ENCODE measurements around the gene NOXO1.

The NOXO1 gene

DNA sequence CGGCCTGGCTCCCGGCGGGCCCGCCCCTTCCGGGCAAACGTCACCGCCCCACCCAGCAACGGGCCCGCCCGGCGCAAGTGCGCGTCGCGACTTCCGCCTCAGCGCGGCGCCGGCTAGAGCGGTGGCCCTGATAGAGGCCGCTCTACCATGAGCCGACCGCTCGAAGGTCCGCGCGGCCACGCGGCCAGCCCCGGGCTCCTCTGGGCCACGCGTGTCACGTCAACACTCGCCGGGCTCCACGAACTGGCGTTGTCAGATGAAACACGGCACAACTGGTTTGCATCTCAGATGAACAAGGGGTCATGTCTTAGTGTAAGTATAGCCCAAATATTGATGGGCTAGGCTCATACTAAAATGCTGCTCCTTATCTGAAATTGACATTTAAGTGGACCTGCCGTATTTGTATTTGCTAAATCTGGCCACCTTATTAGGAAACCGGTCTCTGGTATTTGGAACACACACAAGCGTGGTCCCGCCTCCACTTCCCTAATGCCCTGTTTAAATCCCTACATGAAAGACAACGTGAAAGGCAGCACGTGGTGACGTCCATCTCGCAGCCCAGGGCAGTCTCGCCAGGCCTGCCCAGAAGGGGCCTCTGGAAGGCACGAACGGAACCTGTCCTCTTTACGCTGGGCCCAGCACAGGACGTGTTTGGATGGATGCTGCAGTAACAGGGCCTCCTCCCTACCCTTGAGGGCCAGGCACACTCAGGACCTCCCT is 28.7 kb upstream of the NOXO1 start, which contains the start of gene ZNF598:
ZNF598 (minus strand) TSS at position 31 of the 720 bp plus-strand sequence.
- peak; percentile 56 to 88 (median 70) for DNase-seq

DNA sequence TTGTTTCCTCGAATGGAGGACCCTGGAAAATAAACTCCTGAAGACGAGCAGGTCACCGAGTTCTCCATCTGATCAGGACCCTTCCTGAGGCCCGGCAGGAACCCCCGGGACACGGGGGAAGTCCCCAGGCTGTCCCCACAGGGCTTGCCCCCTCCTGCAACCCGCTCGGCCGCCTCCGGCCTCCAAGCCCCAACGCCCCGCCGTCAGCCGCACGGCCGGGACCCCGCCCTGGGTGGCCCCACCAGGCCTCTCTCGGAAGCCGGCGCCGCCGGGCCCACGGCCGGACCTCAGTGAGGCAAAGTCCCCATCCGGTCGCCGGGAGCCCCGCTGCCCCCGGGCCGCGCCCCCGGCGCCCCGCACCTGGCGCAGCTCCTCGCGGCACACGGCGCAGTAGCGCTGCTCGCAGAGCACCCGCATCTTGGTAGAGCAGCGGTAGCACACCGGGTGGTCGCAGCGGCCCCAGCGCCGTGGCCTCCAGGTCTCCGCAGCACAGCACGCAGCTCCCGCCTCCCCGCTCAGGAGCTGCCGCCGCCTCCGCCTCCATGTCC is 28.0 kb upstream of the NOXO1 start:
- peak in 1 of 5 experiments; percentile 52 for DNase-seq

DNA sequence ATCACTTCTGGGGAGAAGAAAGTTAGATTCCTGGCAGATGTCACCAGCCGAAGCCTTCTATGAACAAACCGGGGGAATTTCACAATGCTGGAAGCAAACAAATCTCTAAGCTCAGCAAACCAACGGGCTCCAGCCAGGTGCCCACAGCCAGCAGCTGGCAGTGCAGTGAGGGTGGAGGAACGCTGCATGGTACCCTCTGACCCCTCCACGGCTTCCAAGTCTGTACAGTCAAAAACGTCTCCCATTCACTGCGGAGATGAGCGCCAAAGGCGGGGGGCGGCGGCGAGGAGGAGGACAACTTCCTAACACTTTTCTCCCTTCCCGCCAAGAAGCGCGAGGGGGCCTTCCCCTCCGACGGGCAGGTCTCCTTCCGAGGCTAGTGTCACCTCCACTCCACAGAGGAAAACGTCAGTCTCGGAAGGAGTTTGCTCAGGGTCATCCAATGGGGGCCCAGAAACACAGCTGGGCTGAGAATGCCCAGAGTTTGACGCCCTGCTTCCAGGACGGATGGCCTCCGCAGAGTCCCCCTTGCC is 27.4 kb upstream of the NOXO1 start:
- DNase-seq = peak in 2 of 5 experiments; percentile 28 to 43

DNA sequence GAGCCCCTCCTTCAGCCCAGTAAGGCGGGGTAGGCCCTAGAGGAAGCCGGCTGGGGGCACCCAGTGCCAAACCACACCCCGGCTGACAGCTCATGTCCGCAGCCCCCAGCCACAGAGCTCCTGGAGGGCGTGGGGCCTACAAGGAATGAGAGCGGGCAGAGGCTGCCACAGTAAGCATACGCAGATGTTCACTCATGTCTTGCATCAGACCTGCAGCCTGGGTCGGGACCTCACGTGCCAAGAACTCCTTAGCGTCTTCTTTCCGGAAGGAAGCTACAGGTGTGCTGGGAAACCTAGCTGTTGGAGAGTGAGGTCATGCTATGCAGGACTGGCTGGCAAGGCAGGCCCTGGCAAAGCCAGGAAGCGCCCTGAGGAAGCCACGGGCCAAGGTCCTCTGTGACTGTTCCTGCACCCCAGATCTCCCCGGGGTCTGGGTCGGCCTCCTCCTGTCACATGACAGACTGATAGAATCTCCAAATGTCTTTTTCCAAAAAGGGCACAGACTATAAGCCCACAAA is 26.8 kb upstream of the NOXO1 start:
- peak in 2 of 5 experiments; percentile 26 to 49 for DNase-seq

DNA sequence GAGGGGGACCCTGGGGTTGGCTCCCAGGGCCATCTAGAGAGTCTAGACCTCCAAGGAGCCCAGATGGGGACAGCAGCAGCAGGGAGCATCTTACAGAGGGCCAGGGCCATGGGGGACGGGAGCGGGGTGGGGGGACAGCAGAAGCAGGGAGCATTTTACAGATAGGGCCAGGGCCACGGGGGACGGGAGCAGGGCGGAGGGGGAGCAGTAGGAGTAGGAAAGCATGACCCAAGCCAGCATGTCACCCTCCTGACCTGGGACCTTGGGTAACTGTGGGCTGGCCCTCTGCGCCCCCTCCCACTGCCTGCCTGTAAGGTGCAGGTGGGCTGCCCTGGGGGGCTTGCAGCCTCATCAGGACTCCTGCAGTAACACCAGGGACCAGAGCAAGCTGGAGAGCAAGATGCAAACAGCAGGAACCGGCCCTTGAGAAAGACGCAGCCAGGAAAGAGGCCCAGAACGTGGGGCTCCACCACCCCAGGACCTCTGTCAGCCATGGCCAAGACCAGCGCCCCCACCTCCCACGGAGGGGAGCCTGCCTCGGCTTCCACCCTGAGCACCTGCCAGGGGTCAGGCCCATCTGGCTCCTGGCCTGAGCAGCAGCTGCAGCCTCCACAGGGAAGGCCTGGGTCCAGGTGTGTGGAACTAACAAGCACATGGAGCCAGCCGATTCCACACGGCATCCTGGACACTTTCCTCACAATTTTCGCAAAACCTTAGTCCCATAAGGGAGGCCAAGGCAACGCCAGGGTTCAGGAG is 26.0 kb upstream of the NOXO1 start:
- DNase-seq = no peak

DNA sequence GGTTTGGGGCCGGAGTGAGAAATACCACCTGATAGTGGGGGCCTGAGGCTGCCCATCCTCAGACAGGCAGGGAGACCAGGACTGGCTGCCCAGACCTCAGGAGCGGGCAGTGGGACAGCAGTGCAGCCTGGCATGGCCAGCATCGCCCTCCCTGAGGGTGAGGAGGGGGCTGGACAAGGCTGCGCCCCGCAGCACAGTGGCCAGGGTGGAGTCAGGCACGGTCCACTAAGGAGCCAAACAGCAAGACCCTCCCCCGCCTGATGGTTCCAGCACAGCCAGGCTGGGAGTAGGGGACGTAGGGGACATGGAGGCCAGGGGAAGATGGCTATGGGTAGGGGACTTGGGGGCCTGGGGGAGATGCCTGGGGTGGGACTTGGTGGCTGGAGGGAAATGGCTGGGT is 25.0 kb upstream of the NOXO1 start:
- DNase-seq = no peak

DNA sequence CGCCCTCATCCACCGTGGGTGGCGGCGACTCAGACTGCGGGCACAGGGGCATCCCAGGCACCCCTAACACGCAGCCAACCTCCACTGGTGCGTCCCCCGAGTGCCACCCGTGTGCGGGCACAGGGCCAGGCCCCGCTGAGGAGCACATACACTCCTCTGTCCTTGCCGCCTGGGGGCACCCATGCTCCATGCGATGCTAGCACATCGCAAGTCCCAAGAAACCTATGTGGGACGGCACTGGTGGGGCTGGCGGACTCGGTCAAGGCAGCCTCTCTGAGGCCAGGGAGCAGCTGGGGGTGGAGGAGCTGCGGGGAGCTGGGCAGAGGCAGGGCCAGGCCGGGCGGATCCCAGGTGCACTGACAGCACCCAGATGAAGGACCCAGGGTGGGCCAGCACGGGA is 24.4 kb upstream of the NOXO1 start:
- DNase-seq = no peak

DNA sequence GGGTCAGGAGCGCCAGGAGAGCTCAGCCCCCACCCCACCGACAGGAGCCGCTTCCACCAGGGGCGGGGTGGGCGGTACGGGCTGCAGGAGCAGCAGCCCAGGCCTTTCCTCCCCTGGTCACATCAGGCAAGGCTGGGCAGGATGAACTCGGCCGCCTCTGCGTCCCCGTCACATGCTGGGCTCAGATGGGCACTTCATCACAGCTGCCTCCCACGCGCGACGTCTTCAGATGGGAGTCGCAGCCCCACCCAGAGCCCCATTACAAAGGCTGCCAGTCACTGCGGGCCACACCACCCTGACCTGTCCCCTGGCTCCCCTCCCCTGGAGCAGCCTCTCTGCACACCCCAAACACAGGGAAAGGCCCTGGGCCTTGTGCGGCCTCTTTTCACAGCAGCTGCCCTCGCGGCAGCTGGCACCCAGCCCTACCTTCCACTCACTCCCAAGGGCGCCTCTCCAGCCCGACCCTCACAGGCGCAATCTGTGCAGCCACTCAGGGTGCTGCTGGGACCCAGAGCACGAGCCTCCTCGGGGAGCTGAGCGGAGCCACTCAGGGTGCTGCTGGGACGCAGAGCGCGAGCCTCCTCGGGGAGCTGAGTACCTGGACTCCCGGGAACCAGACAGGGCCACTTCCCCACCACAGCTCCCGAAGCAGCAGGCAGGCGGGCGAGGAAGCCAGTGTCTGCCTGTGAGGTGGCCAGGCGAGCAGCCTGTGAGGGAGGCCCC is 23.7 kb upstream of the NOXO1 start:
- no peak for DNase-seq

DNA sequence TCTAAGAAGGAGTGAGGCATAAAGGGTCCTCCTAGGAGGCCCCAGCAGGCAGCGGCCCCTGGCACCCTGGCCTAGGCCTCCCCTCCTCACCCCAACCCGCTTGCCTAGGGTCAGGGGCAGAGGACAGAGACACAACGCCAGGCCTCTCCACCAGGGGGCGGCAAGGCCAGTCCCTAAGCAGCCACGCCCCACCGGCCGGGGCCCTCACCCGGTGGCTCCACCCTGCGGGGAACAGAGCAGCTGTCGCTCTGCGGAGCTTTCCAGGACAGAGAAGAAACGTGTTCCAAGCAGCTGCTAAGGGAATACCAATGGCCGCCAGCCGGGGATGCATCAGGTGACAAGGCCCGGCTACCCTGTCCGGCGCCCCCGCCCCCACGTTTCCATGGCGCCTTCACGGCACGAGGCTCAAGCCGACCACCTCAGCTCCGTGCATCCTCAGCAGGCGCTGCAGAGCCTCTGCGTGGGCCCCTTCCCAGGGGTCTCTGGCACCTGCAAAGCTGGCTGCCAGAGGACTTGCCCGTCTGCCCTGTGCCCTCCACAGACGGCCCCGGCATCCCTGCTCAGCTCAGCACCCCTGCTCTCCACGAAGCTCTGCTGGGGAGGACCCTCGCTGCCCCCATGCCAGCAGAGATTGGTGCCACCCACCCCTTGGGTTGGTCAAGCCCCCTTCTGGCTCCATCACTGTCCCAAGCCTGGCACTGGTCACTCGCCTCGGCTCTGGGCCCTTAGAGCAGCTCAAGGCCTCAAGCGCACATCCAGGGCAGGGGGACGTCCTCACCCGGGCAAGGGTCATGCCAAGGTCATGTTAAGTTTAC is 22.8 kb upstream of the NOXO1 start:
- DNase-seq = peak; percentile 59 to 83 (median 79)

DNA sequence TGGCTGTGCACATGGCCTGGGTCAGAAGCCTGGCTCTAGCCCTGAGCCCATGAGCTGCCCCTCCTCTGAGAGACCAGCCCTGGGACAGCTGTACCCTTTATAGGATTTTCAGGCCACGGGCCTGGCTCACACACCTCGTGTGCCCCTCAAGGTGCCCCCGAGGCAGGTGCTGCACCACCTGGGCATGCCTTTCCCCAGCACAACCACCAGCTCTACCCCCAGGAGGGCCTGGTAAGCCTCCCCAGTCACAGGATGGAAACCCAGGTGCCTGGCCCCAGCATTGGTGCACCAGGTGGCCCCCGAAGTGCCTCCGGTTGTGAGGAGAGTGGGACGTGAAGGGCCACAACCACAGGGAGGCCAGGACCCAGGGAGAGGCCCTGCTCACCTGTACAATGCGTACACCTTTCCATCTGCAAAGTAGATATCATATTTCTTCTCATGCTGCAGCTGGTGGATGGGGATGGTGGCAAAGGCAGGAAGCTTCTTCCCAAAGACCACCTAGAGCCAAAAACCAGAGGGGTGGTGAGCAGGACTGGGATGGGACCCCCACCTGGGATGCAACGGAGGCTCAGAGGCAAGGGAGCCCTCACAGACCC is 22.1 kb upstream of the NOXO1 start:
- DNase-seq = no peak

DNA sequence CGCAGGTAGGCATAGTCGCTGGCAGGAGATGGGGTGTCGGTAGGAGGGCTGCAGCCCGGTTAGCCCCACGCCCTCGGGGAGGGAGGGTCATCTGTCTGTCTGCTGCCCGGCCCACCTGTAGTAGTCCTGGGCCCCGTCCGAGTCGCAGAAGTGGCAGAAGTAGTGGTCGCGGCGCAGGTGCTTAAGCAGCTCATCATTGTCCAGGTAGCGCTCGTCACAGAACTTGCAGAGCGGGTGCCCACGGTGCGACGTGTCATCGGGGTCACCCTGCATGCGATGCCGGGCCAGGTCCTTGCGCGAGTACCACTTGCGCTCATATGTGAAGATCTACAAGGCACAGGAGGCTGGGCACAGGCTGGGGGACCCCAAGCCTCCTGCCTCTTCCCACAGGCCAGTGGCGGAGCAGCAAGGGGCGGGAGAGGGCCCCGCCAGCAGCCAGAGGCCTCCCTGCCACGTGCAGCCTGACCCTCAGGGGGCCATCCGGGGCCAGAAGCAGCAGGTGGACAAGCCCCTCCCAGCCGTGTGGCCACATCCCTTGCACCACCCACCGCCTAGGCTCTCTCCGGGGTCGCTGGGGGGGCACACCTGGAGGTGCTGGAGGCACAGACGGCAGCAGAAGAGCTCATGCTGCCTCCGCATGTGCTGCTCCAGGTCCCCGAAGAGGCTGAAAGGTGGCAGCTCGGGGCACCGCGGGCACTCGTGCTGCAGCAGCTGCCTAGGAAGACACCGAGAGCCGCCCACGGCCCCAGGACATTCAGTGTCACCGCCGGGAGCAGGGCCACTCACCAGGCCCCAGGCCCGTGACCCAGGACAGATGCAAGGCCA is 21.3 kb upstream of the NOXO1 start:
- DNase-seq = no peak

DNA sequence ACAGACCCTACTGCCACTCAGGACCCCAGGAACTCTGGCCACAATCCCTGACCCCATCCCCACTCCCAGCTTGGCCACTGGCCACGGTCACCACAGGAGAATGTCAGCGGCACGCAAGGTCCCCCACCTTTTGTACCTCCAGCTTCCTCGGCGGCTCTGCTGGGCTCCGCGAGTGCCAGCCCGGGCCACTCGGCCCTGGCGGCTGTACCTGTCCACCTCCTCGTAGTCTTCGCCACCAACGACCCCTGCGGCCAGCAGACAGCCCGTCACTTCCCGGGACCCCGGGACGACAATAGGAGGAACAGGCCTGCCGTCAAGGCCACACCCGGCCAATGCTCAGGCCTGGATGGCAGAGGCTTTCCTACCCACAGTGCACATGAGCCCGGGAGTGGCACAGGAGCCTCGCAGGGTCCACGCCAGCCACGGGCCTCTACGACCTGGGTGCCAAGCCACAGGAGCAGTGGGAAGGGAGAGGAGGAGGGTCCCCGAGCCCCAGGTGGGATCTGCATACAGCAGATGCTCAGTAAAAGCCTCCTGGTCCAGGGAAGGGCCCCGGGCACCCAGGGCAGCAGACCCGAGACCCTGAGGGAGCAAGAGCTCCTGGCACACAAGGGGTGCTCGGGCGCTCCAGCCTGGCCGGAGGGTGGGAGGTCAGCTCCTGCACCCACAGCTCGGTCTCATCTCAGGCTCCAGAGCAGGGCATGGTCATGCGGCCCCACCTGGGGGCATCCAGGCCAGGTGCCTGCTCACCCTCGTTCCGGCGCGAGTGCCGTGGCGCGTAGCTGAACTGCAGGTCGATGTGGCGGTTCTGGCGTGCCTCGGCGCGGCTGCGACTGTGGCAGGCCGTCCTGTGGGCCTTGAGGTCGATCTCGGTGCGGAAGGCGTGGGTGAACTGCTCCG is 20.4 kb upstream of the NOXO1 start:
- no peak for DNase-seq

DNA sequence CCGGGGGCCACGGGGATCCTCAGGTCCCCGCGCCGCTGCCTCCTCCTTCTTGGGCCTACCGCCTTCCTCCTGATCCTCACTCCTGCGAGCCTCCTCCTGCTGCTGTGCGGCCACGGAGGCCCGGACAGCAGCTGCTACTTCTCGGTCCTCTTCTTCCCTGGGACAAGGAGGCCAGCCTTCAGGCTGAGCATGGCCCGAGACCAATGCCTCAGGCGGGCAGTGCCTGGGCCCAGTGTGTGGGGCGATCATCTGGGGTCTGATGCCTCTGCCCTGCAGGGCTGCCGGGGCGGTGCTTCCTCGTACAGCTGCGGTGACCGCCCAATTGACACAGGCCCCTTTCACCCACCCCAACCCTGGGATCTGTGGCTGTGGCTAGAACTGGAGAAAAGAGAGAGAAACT is 19.8 kb upstream of the NOXO1 start:
- DNase-seq = no peak

DNA sequence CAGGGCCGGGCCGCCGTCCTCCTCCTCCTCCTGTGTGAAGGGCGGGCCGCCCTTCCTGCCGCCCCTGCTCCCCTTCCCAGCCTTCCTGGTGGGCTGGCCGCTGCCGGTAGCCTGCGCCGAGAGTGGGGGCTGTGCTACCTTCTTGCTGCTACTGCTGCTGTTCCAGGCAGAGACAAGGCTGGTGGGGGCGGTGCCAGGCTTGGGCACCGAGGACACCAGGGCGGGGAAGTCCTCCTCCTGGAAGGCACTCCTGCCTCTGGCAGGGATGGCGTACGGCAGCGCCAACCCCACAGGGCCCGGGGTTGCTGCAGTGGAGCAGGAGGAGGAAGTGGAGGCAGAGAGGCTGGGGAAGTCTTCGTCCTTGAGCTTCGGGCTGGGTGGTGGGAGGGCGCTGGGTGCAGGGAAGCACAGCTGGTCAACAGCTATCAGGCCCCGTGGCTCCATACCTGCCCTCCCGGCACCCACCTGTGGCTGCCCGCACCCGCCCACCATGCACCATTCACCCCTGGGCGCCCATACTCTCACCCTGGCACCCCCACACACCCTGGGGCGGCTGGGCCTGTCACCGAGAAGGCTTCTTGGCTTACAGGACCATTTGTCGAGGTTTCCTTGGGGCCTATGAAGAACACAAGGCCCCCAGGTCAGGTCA is 18.7 kb upstream of the NOXO1 start:
- no peak for DNase-seq

DNA sequence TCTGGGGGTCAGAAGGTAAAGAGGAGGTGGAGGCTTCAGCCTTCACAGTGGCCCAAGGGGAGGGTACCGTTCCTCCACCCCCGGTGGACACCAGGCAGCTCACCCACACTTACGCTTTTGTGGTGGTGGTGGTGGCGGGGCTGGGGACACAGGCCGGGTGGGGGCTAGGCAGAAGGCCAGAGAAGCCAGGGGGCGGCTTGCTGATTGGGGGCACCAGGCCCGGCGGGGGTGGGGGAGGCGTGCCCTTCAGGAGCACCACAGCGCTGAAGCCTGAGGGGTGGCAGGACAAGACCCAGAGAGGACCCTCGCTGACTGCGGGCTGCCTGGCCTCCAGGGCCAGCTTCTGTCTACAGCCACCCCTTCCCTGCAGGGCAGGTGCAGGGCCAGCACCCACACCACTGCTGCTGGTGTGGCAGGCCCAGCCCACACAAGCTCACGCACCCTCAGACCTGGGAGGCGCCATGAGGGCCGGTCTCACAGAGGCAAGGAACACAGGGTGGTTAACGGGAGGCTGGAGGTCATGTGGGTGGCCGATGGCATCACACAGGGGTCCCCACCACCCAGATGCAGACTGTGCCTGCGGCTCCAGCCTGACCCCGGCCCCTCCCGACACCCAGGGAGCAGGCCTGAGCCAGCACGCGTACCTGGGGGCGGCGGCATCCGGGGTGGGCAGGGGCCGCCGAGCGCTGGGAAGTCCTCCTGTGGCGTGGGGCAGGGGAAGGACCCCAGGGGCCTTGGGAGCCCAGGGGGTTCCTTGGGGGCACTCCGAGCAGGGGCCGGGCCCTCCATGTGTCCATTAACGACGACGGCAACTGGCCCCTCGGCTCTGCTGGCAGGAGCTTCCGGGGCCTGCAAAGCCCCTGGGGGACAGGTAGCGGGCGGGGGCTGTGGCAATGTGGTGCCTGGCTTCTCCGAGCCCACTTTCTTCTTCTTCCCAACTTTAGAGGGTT is 17.9 kb upstream of the NOXO1 start:
- DNase-seq = no peak

DNA sequence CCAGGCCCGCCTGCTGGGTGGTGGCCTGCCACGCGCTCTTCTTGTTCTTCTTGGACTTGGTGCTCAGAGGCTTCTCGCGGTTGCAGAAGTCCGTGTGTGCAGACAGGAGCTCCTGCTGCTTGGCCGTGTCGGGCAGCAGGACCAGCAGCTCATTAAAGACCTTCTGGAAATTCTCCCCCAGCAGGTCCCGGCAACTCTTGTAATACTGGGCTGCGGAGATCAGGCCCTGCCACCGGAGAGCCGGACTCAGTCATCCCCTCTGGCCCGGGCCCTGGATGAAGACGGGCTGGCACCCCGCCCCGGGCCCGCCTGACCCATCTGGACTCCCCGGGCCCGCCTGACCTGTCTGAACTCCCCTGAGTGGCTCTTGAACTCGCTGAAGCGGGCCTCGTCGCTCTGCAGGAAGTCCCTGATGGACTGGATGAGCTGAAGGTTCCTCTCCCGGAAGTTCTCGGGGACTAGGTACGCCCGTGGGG is 17.1 kb upstream of the NOXO1 start:
- DNase-seq = no peak

Data from T-helper 2 cell (primary cell).